ENCODE measurements around the gene FAT2.
"Not testable (repeated sequence)": the region's sequence is repeated elsewhere in the genome, so short reads cannot be mapped to it uniquely, and the experiment has no call there.

Gene FAT2

GRCh38 chr5:151581347-151581746 is 9.8 kb downstream of the FAT2 start:
- DNase-seq: no peak

- DNase-seq: no peak
These were observed 10.3 kb downstream of the FAT2 start for GRCh38 chr5:151580858-151581257.

GRCh38 chr5:151580239-151580638 is 10.9 kb downstream of the FAT2 start:
- DNase-seq: no peak

GRCh38 chr5:151579146-151579545 is 12.0 kb downstream of the FAT2 start:
- DNase-seq: not testable (repeated sequence)

- peak; percentile 64 to 69 for DNase-seq
These were observed 12.7 kb downstream of the FAT2 start for GRCh38 chr5:151578326-151579025.

GRCh38 chr5:151577566-151577965 is 13.6 kb downstream of the FAT2 start:
- DNase-seq: peak; percentile 78 to 80

GRCh38 chr5:151574444-151574996 is 16.6 kb downstream of the FAT2 start:
- DNase-seq: peak in 1 of 2 donors; percentile 57

- no peak for DNase-seq
These were observed 18.3 kb downstream of the FAT2 start for GRCh38 chr5:151572657-151573368.

- no peak for DNase-seq
These were observed 19.6 kb downstream of the FAT2 start for GRCh38 chr5:151571270-151572173.

GRCh38 chr5:151570512-151571269 is 20.4 kb downstream of the FAT2 start:
- DNase-seq: no peak

- peak in 1 of 2 donors; percentile 27 for DNase-seq
These were observed 21.1 kb downstream of the FAT2 start for GRCh38 chr5:151570058-151570457.

GRCh38 chr5:151569132-151570046 is 21.7 kb downstream of the FAT2 start:
- DNase-seq: peak; percentile 43 to 90

- no peak for DNase-seq
These were observed 23.1 kb downstream of the FAT2 start for GRCh38 chr5:151568036-151568435.

- no peak for DNase-seq
These were observed 25.2 kb downstream of the FAT2 start for GRCh38 chr5:151565971-151566370.

- DNase-seq: no peak
These were observed 29.0 kb downstream of the FAT2 start for GRCh38 chr5:151562019-151562707.

- DNase-seq: no peak
These were observed 33.2 kb downstream of the FAT2 start for GRCh38 chr5:151557951-151558350.

- no peak for DNase-seq
These were observed 33.7 kb downstream of the FAT2 start for GRCh38 chr5:151557466-151557865.

- DNase-seq: peak; percentile 75 to 92
These were observed 34.3 kb downstream of the FAT2 start for GRCh38 chr5:151556806-151557205.

GRCh38 chr5:151555760-151556576 is 35.2 kb downstream of the FAT2 start:
- DNase-seq: no peak

- DNase-seq: no peak
These were observed 37.4 kb downstream of the FAT2 start for GRCh38 chr5:151553695-151554094.

All from inflammatory macrophage treated with lipopolysaccharide for 1 hour (primary cell).